DND-41 (cell line): Measurements from ENCODE around the gene UBE3B.

Source experiments
- ATAC-seq: fragments of 200-7000 bp; cut with Tn5 transposase; 3 replicates; pipeline ENCODE4 v1.9.1; 2021; ENCODE audit warnings: low read depth; ENCODE audit not compliant: insufficient read depth
- DNase-seq: peaks from one replicate; pipeline ENCODE4 v3.0.0-alpha.2; 2020
- H2AFZ ChIP-seq: 2 replicates; pipeline ENCODE4 v1.6.0; 2012; ENCODE audit warnings: low read depth, low read length
- H3K27ac ChIP-seq: 2 replicates; pipeline ENCODE4 v1.5.1; 2012; ENCODE audit warnings: low read length, inconsistent platforms
- H3K27me3 ChIP-seq: fragments of 200-600 bp; sonication (generic); 2 replicates; pipeline ENCODE4 v1.6.0; 2012; ENCODE audit warnings: low read length, mild to moderate bottlenecking, inconsistent platforms; ENCODE audit not compliant: insufficient read depth, poor library complexity
- H3K36me3 ChIP-seq: 2 replicates; pipeline ENCODE4 v1.5.1; 2012; ENCODE audit warnings: low read length, inconsistent platforms; ENCODE audit not compliant: insufficient read depth
- H3K4me1 ChIP-seq: 2 replicates; pipeline ENCODE4 v1.5.1; 2012; ENCODE audit warnings: mild to moderate bottlenecking, low read length; ENCODE audit not compliant: insufficient read depth
- H3K4me2 ChIP-seq: 2 replicates; pipeline ENCODE4 v1.6.0; 2012; ENCODE audit warnings: mild to moderate bottlenecking, moderate library complexity, low read length, inconsistent platforms; ENCODE audit not compliant: insufficient read depth
- H3K4me3 ChIP-seq, 2 experiments: fragments of 200-600 bp in 1 of 2; shearing (Covaris generic) in 1 of 2; 2 replicates each; pipeline ENCODE4 v1.5.1; 2012 to 2016; ENCODE audit warnings: inconsistent platforms in 2 of 2, low read length in 2 of 2, mild to moderate bottlenecking in 2 of 2, low read depth in 1 of 2, moderate library complexity in 1 of 2
- H3K79me2 ChIP-seq: 2 replicates; pipeline ENCODE4 v1.6.0; 2012; ENCODE audit warnings: low read length, inconsistent platforms; ENCODE audit not compliant: insufficient read depth
- H3K9ac ChIP-seq: 2 replicates; pipeline ENCODE4 v1.6.0; 2012; ENCODE audit warnings: low read depth, mild to moderate bottlenecking, inconsistent platforms, low read length, moderate library complexity
- H3K9me3 ChIP-seq: 2 replicates; pipeline ENCODE4 v1.5.1; 2012; ENCODE audit warnings: low read length, moderate library complexity, mild to moderate bottlenecking, inconsistent platforms; ENCODE audit not compliant: insufficient read depth, severe bottlenecking
- H4K20me1 ChIP-seq: 2 replicates; pipeline ENCODE4 v1.6.0; 2012; ENCODE audit warnings: low read length; ENCODE audit not compliant: insufficient read depth
- CTCF ChIP-seq: IDR thresholded peaks from 2 replicates; pipeline ENCODE4 v1.5.1; 2012; ENCODE audit warnings: borderline replicate concordance, low read length, moderate library complexity, mild to moderate bottlenecking; ENCODE audit not compliant: poor library complexity, severe bottlenecking; ENCODE audit errors: extremely low read depth
- EZH2 ChIP-seq: IDR thresholded peaks from 3 replicates; pipeline ENCODE4 v1.6.1; 2012; ENCODE audit warnings: borderline replicate concordance, low read depth, mild to moderate bottlenecking, moderate library complexity, low read length, inconsistent platforms; ENCODE audit not compliant: severe bottlenecking

Gene UBE3B

GRCh38 chr12:109430244-109430643 lies 47.2 kb upstream of the UBE3B start:
- Histone ChIP-seq H3K27ac (no peak overlapping the region), H3K9me3 (no peaks in the 10 kb centered on the region), H2AFZ (no peak overlapping the region), H4K20me1 (no peaks in the 10 kb centered on the region), H3K4me3 (no peak overlapping the region), H3K36me3 (no peaks in the 10 kb centered on the region), H3K79me2 (no peaks in the 10 kb centered on the region), H3K4me1 (no peaks in the 10 kb centered on the region), H3K4me2 (no peak overlapping the region), H3K9ac (no peak overlapping the region), H3K27me3 (no peaks in the 10 kb centered on the region)
- DNase-seq (no peak), ATAC-seq (no peak)
- TF ChIP-seq CTCF (no peak), EZH2 (no peak)

- Histone ChIP-seq H3K79me2 (no peaks in the 10 kb centered on the region), H3K4me2 (no peak overlapping the region), H3K4me3 (no peak overlapping the region), H3K4me1 (no peaks in the 10 kb centered on the region), H3K9me3 (no peaks in the 10 kb centered on the region), H4K20me1 (no peaks in the 10 kb centered on the region), H3K36me3 (no peaks in the 10 kb centered on the region), H3K9ac (no peak overlapping the region), H2AFZ (no peak overlapping the region), H3K27ac (no peak overlapping the region), H3K27me3 (no peaks in the 10 kb centered on the region)
- ATAC-seq (no peak), DNase-seq (no peak)
- TF ChIP-seq EZH2 (no peak), CTCF (no peak)
These were observed 45.0 kb upstream of the UBE3B start for GRCh38 chr12:109432431-109432830.

- no peak overlapping the region for H3K27ac ChIP-seq
- no peak overlapping the region for H2AFZ ChIP-seq
- no peaks in the 10 kb centered on the region for H3K9me3 ChIP-seq
- H3K36me3 ChIP-seq: no peaks in the 10 kb centered on the region
- H3K4me1 ChIP-seq: no peaks in the 10 kb centered on the region
- H3K9ac ChIP-seq: no peak overlapping the region
- H3K79me2 ChIP-seq: no peaks in the 10 kb centered on the region
- H3K4me2 ChIP-seq: no peak overlapping the region
- DNase-seq (peak; percentile 67), ATAC-seq (peak; percentile 69)
- no peak overlapping the region for H3K4me3 ChIP-seq
- H3K27me3 ChIP-seq: no peaks in the 10 kb centered on the region
- no peaks in the 10 kb centered on the region for H4K20me1 ChIP-seq
- TF ChIP-seq EZH2 (no peak), CTCF (peak; percentile 87)
These were observed 44.6 kb upstream of the UBE3B start for GRCh38 chr12:109432842-109433304.

- DNase-seq (no peak), ATAC-seq (no peak)
These were observed 43.8 kb upstream of the UBE3B start for GRCh38 chr12:109433618-109434017.

More at GRCh38 chr12:109433618-109434017, 43.8 kb upstream of the UBE3B start:
- no peak overlapping the region for H3K27ac ChIP-seq
- TF ChIP-seq EZH2: no peak
- TF ChIP-seq CTCF: peak; percentile 26
- H2AFZ ChIP-seq: no peak overlapping the region
- H3K36me3 ChIP-seq: no peaks in the 10 kb centered on the region
- H3K4me2 ChIP-seq: no peak overlapping the region
- H3K79me2 ChIP-seq: no peaks in the 10 kb centered on the region
- no peaks in the 10 kb centered on the region for H4K20me1 ChIP-seq
- no peaks in the 10 kb centered on the region for H3K4me1 ChIP-seq
- no peaks in the 10 kb centered on the region for H3K27me3 ChIP-seq
- no peak overlapping the region for H3K4me3 ChIP-seq
- H3K9ac ChIP-seq: no peak overlapping the region
- no peaks in the 10 kb centered on the region for H3K9me3 ChIP-seq
